ENCODE data around the gene PRPS1. TPM values are rescaled to one million over a fixed set of nuclear protein-coding genes. Genes with fewer than 3 reads are reported as not detected.
A peak's percentile ranks its signal among the peaks of the same experiment; 100 is the strongest.

Gene PRPS1
- total RNA-seq, 1 experiment from 2014 or later: 87.3 TPM

DNA sequence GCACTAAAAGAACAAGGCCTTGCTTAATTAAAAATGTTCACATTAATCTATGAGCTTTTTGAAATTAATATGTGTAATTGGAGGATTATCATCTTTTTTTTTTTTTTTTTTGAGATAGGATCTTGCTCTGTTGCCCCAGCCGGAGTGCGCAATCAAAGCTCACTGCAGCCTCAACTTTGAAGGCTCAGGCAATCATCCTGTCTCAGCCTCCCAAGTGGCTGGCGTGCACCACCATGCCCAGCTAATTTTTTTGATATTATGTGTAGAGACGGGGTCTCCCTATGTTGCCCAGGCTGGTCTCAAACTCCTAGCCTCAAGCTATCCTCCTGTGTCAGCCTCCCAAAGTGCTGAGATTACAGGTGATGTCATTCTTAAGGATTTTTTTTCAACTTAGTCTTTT, 20.0 kb downstream of the PRPS1 start:
- no peak overlapping the region for H3K4me3 ChIP-seq (ENCODE audit: low read depth, low read length, poor library complexity, severe bottlenecking)
- H3K27ac ChIP-seq (ENCODE audit: low read depth, low read length, poor library complexity, severe bottlenecking): no peak overlapping the region
- H3K36me3 ChIP-seq (ENCODE audit: insufficient read depth, low read length, poor library complexity, severe bottlenecking): peaks cover 11% of the 10 kb centered on the region
- ChIA-PET POLR2A (ENCODE audit: low non-redundant PET) (no interaction called here), CTCF (no interaction called here)
- H3K9me3 ChIP-seq (ENCODE audit: low read depth, low read length, poor library complexity, severe bottlenecking): no peaks in the 10 kb centered on the region
- DNase-seq (ENCODE audit: low spot score): no peak
- BruUV-seq (replicated peaks): no TSS peak
- intact Hi-C loops (cut with micrococcal nuclease; ENCODE audit: unreplicated experiment): no loop called here
- no peak for TF ChIP-seq CTCF (conservative IDR thresholded peaks at IDR 0.05; ENCODE audit: low read depth, low read length)
- TF ChIP-seq EZH2 (IDR thresholded peaks at IDR 0.05; ENCODE audit: borderline replicate concordance, low read depth, low read length, poor library complexity, severe bottlenecking): no peak
- H3K27me3 ChIP-seq (replicated peaks; ENCODE audit: insufficient read depth, low read depth, low read length, poor library complexity): no peaks in the 10 kb centered on the region
- H3K4me1 ChIP-seq (ENCODE audit: insufficient read depth, low read length, poor library complexity, severe bottlenecking): no peaks in the 10 kb centered on the region

- H3K36me3 ChIP-seq (ENCODE audit: insufficient read depth, low read length, poor library complexity, severe bottlenecking): no peaks in the 10 kb centered on the region
- no peaks in the 10 kb centered on the region for H3K27me3 ChIP-seq (replicated peaks; ENCODE audit: insufficient read depth, low read depth, low read length, poor library complexity)
- H3K4me3 ChIP-seq (ENCODE audit: low read depth, low read length, poor library complexity, severe bottlenecking): no peak overlapping the region
- H3K9me3 ChIP-seq (ENCODE audit: low read depth, low read length, poor library complexity, severe bottlenecking): no peaks in the 10 kb centered on the region
- DNase-seq (ENCODE audit: low spot score): no peak
- no peaks in the 10 kb centered on the region for H3K4me1 ChIP-seq (ENCODE audit: insufficient read depth, low read length, poor library complexity, severe bottlenecking)
- no TSS peak for BruUV-seq (replicated peaks)
- POLR2A ChIA-PET (ENCODE audit: low non-redundant PET): no interaction called here
- intact Hi-C loops (cut with micrococcal nuclease; ENCODE audit: unreplicated experiment): no loop called here
- CTCF ChIA-PET: interaction anchor here (0.8 kb wide), 1 partner anchor 18 kb away, joined by 4 read pairs; no protein-coding TSS in a partner anchor
- no peak overlapping the region for H3K27ac ChIP-seq (ENCODE audit: low read depth, low read length, poor library complexity, severe bottlenecking)
- TF ChIP-seq CTCF (conservative IDR thresholded peaks at IDR 0.05; ENCODE audit: low read depth, low read length): no peak
- TF ChIP-seq EZH2 (IDR thresholded peaks at IDR 0.05; ENCODE audit: borderline replicate concordance, low read depth, low read length, poor library complexity, severe bottlenecking): no peak
Measured at GRCh38 chrX:107654566-107654871, 26.2 kb downstream of the PRPS1 start.

- intact Hi-C loops (cut with micrococcal nuclease; ENCODE audit: unreplicated experiment): loop anchor here (5.0 kb wide), 1 partner anchor 62 kb away; no protein-coding TSS in a partner anchor
- DNase-seq (ENCODE audit: low spot score): peak; percentile 65
- peak; percentile 85 for TF ChIP-seq CTCF (conservative IDR thresholded peaks at IDR 0.05; ENCODE audit: low read depth, low read length)
- TF ChIP-seq EZH2 (IDR thresholded peaks at IDR 0.05; ENCODE audit: borderline replicate concordance, low read depth, low read length, poor library complexity, severe bottlenecking): no peak
- Histone ChIP-seq H3K27ac (ENCODE audit: low read depth, low read length, poor library complexity, severe bottlenecking) (no peak overlapping the region), H3K36me3 (ENCODE audit: insufficient read depth, low read length, poor library complexity, severe bottlenecking) (no peaks in the 10 kb centered on the region), H3K9me3 (ENCODE audit: low read depth, low read length, poor library complexity, severe bottlenecking) (no peaks in the 10 kb centered on the region), H3K4me1 (ENCODE audit: insufficient read depth, low read length, poor library complexity, severe bottlenecking) (no peaks in the 10 kb centered on the region), H3K4me3 (ENCODE audit: low read depth, low read length, poor library complexity, severe bottlenecking) (no peak overlapping the region), H3K27me3 (replicated peaks; ENCODE audit: insufficient read depth, low read depth, low read length, poor library complexity) (no peaks in the 10 kb centered on the region)
- BruUV-seq (replicated peaks): no TSS peak
- CTCF ChIA-PET: interaction anchor here (0.8 kb wide), 1 partner anchor 18 kb away, joined by 4 read pairs; no protein-coding TSS in a partner anchor
- POLR2A ChIA-PET (ENCODE audit: low non-redundant PET): no interaction called here
Measured at GRCh38 chrX:107654872-107655761, 26.8 kb downstream of the PRPS1 start.

Measured in A673 (cell line).